GM12878 (cell line): ENCODE measurements around the gene CPNE6. TPM values are rescaled to one million over a fixed set of nuclear protein-coding genes. Genes with fewer than 3 reads are reported as not detected.

Experiments used
- ATAC-seq: fragments of 200-7000 bp; cut with Tn5 transposase; 3 replicates; pipeline ENCODE4 v1.9.1; 2020; ENCODE audit warnings: mild to moderate bottlenecking, moderate library complexity
- BruUV-seq: library from RNA; stranded (reverse); fragments of 400-500 nt; replicated peaks from 2 replicates; lab custom pipeline; 2021; lab: Mats Ljungman, UMichigan
- CTCF ChIA-PET: fragments of 300-600 bp; sonication (Branson Sonifier 250); formaldehyde crosslinking; extraction: SDS; loops from one replicate; lab custom pipeline; 2021; ENCODE audit warnings: inconsistent platforms; lab: Yijun Ruan, JAX
- POLR2A ChIA-PET: fragments of 350-600 bp; formaldehyde crosslinking; extraction: SDS; loops from one replicate; lab custom pipeline; 2021; ENCODE audit warnings: inconsistent platforms; lab: Charles Lee
- RAD21 ChIA-PET: fragments of 300-600 bp; sonication (Branson Sonifier 250); formaldehyde crosslinking; loops from one replicate; lab custom pipeline; 2023; ENCODE audit warnings: antibody characterized with exemption; ENCODE audit not compliant: unreplicated experiment; lab: Charles Lee
- SMC1A ChIA-PET: fragments of 300-600 bp; sonication (Branson Sonifier 250); formaldehyde crosslinking; loops from one replicate; lab custom pipeline; 2023; ENCODE audit not compliant: unreplicated experiment, uncharacterized antibody; lab: Charles Lee
- DNase-seq: peaks from one replicate; pipeline ENCODE4 v3.0.0-alpha.2; 2011; ENCODE audit warnings: low read depth, low spot score
- FAIRE-seq: peaks from 3 replicates; lab custom pipeline; 2011; peaks lifted over from hg19 to GRCh38; lab: Jason Lieb, UNC
- H2AFZ ChIP-seq: 2 replicates; pipeline ENCODE4 v1.6.0; 2011; ENCODE audit warnings: low read depth, low read length, control low read depth; ENCODE audit not compliant: control insufficient read depth
- H3K27ac ChIP-seq: 2 replicates; pipeline ENCODE4 v1.5.1; 2011; ENCODE audit warnings: control low read depth; ENCODE audit not compliant: control insufficient read depth, insufficient read depth
- H3K27me3 ChIP-seq, 2 experiments: replicated peaks in 1 of 2; 2 replicates each; pipeline versions ENCODE4 v1.6.0 to v1.6.1; 2011; ENCODE audit warnings: low read length in 1 of 2; ENCODE audit not compliant: control insufficient read depth in 2 of 2, insufficient read depth in 2 of 2
- H3K36me3 ChIP-seq, 2 experiments: 2 replicates each; pipeline ENCODE4 v1.5.1; 2011; ENCODE audit warnings: low read length in 1 of 2; ENCODE audit not compliant: control insufficient read depth in 2 of 2, insufficient read depth in 2 of 2
- H3K4me1 ChIP-seq: 2 replicates; pipeline ENCODE4 v1.6.1; 2011; ENCODE audit warnings: mild to moderate bottlenecking, low read length, moderate library complexity, mixed read lengths; ENCODE audit not compliant: control insufficient read depth, insufficient read depth
- H3K4me2 ChIP-seq: 2 replicates; pipeline ENCODE4 v1.6.0; 2011; ENCODE audit warnings: control low read depth; ENCODE audit not compliant: control insufficient read depth, insufficient read depth
- H3K4me3 ChIP-seq: fragments of 200-600 bp; sonication (generic); 2 replicates; pipeline ENCODE4 v1.5.1; 2016
- H3K79me2 ChIP-seq: 2 replicates; pipeline ENCODE4 v1.6.0; 2011; ENCODE audit warnings: low read length; ENCODE audit not compliant: control insufficient read depth, insufficient read depth
- H3K9ac ChIP-seq: 2 replicates; pipeline ENCODE4 v1.8.0; 2011; ENCODE audit warnings: low read length, control low read depth, mixed read lengths; ENCODE audit not compliant: control insufficient read depth, insufficient read depth
- H3K9me3 ChIP-seq: replicated peaks from 3 replicates; pipeline ENCODE4 v1.5.1; 2011; ENCODE audit warnings: mild to moderate bottlenecking, low read length; ENCODE audit not compliant: control insufficient read depth, insufficient read depth
- H4K20me1 ChIP-seq: 2 replicates; pipeline ENCODE4 v1.6.0; 2011; ENCODE audit not compliant: control insufficient read depth, insufficient read depth
- KAT2A ChIP-seq: conservative IDR thresholded peaks from 2 replicates; pipeline ENCODE4 v1.6.1; 2011; ENCODE audit warnings: low read depth, low read length; ENCODE audit not compliant: control insufficient read depth
- MTA3 ChIP-seq: IDR thresholded peaks from 2 replicates; pipeline ENCODE4 v1.6.1; 2012; ENCODE audit warnings: low read length, inconsistent platforms, borderline replicate concordance
- NFIC ChIP-seq: IDR thresholded peaks from 2 replicates; pipeline ENCODE4 v1.6.1; 2012; ENCODE audit warnings: low read depth, mild to moderate bottlenecking, inconsistent platforms, low read length, moderate library complexity
- PAX5 ChIP-seq: IDR thresholded peaks from 2 replicates; pipeline ENCODE4 v1.6.1; 2011; ENCODE audit warnings: low read depth, low read length, borderline replicate concordance
- PAX8 ChIP-seq: fragments of 450-650 bp; IDR thresholded peaks from 2 replicates; pipeline ENCODE4 v1.6.1; 2017; ENCODE audit warnings: mild to moderate bottlenecking, moderate library complexity
- SMAD1 ChIP-seq: fragments of 450-650 bp; IDR thresholded peaks from 2 replicates; pipeline ENCODE4 v1.6.1; 2018; ENCODE audit warnings: mild to moderate bottlenecking, low read depth; ENCODE audit not compliant: partially characterized antibody
- SREBF2 ChIP-seq: IDR thresholded peaks from 2 replicates; pipeline ENCODE4 v1.6.1; 2012; ENCODE audit warnings: mild to moderate bottlenecking, low read length
- TARDBP ChIP-seq: IDR thresholded peaks from 2 replicates; pipeline ENCODE4 v1.6.1; 2016; ENCODE audit warnings: borderline replicate concordance
- ZBED1 ChIP-seq: IDR thresholded peaks from 2 replicates; pipeline ENCODE4 v1.6.1; 2016; ENCODE audit warnings: borderline replicate concordance
- WGBS: methylation state at CpG from one replicate; pipeline ENCODE4 v1.1.6; 2016; ENCODE audit warnings: low lambda C conversion rate; ENCODE audit not compliant: insufficient replicate concordance, insufficient coverage; ENCODE audit errors: missing lambda C conversion rate; 5-methylcytosine and 5-hydroxymethylcytosine counted together
- in situ Hi-C: fragments of 300-500 bp; cut with MboI; formaldehyde crosslinking; loops from 9 replicates; pipeline ENCODE4 v1.14.3; 2018; ENCODE audit warnings: mixed read lengths
- intact Hi-C: fragments of 100-400 bp; cut with micrococcal nuclease; formaldehyde crosslinking; loops from one replicate; pipeline ENCODE4 v1.14.2; 2022; ENCODE audit not compliant: unreplicated experiment
- polyA plus RNA-seq, 11 experiments: library from polyadenylated mRNA; depleted of rRNA in 4 of 11; unstranded in 6 of 11; stranded (reverse) in 5 of 11; fragments of >200 nt; fragmentation: Nextera tagmentation in 4 of 11; fragmentation: Illumina TruSeq in 1 of 11; extraction: Ambion mirVana in 4 of 11; extraction: Trizol in 1 of 11; gene quantifications; 1 replicate in 1 of 11; 2 replicates in 10 of 11; pipeline versions ENCODE4 v1.2.1 to v1.2.3, GENCODE V29; 2011 to 2016; ENCODE audit warnings: inconsistent platforms in 2 of 11, missing spikeins in 2 of 11, low read depth in 1 of 11
- total RNA-seq, 4 experiments: library from RNA; depleted of rRNA in 3 of 4; stranded (reverse); fragments of >200 nt in 3 of 4; fragmentation: Illumina TruSeq in 1 of 4; extraction: Trizol in 1 of 4; gene quantifications; 2 replicates each; pipeline versions ENCODE4 v1.2.1 to v1.2.3, GENCODE V29; 2013 to 2021
- TF ChIP-seq, protein P1 (sequence below): IDR thresholded peaks from 2 replicates; pipeline ENCODE4 v1.6.1; 2012; ENCODE audit warnings: low read depth, low read length, improper control_type of control experiment
- TF ChIP-seq, protein P2 (sequence below): fragments of 450-650 bp; formaldehyde crosslinking; IDR thresholded peaks from 2 replicates; pipeline ENCODE4 v1.4.0; 2020; ENCODE audit warnings: mild to moderate bottlenecking, moderate library complexity
- TF ChIP-seq, protein P3 (sequence below): IDR thresholded peaks from 2 replicates; pipeline ENCODE4 v1.6.1; 2012; ENCODE audit warnings: low read depth, low read length, improper control_type of control experiment
- TF ChIP-seq, protein P4 (sequence below): fragments of 450-650 bp; formaldehyde crosslinking; IDR thresholded peaks from 2 replicates; pipeline ENCODE4 v1.5.0; 2022; ENCODE audit warnings: mild to moderate bottlenecking, missing genetic modification characterization

Gene CPNE6
- total and polyA plus RNA-seq, 10 of the 15 experiments (the other 5 are each of a cell fraction or from before 2014, with no cell fraction given): 0.06 to 0.43 (median 0.18) TPM; not detected in 3

GRCh38 chr14:24051789-24052655 is 19.3 kb upstream of the CPNE6 start, which contains the start of gene CARMIL3:
Gene CARMIL3, plus strand, starts transcription at chr14:24052009. Its CDS starts 145 bp downstream, at chr14:24052154.
- FAIRE-seq: no peak
- H3K4me1 ChIP-seq: peaks cover 23% of the 10 kb centered on the region
- ChIA-PET POLR2A (interaction anchor here (0.6 to 1.2 kb wide), 9 partner anchors 23 to 74 kb away, joined by 3 to 6 read pairs (median 3); no protein-coding TSS in a partner anchor), CTCF (interaction anchor here (0.6 to 1.4 kb wide), 9 partner anchors 10 to 380 kb away, joined by 3 to 11 read pairs (median 3); partner anchors contain the start of gene IRF9), SMC1A (interaction anchor here (0.8 to 1.8 kb wide), 3 partner anchors 9 to 57 kb away, joined by 3 to 5 read pairs (median 4); no protein-coding TSS in a partner anchor), RAD21 (interaction anchor here (0.5 to 2.1 kb wide), 6 partner anchors 9 to 745 kb away, joined by 3 to 9 read pairs (median 5); partner anchors contain the start of genes BCL2L2, DCAF11 and NRL)
- H3K4me3 ChIP-seq: peak within 1 kb of the TSS; percentile 74
- WGBS: 2% methylated on average over 77 of the region's 92 CpGs
- H3K9ac ChIP-seq: peak within 1 kb of the TSS; percentile 77
- ATAC-seq: peak; percentile 93
- peak within 1 kb of the TSS; percentile 99 for H3K4me2 ChIP-seq
- DNase-seq: no peak
- H3K9me3 ChIP-seq: no peaks in the 10 kb centered on the region
- H3K27me3 ChIP-seq: peaks cover 0 to 3% of the 10 kb centered on the region in 2 experiments; a peak in 1 of 4 replicates
- no peaks in the 10 kb centered on the region for H3K36me3 ChIP-seq
- no peaks in the 10 kb centered on the region for H4K20me1 ChIP-seq
- intact Hi-C loops (loop anchor here (2.0 kb wide), 1 partner anchor 37 kb away; no protein-coding TSS in a partner anchor), in situ Hi-C loops (no loop called here)
- H3K27ac ChIP-seq: peak within 1 kb of the TSS; percentile 31; the same call in 1 of the 2 replicates
- H2AFZ ChIP-seq: peak within 1 kb of the TSS; percentile 82
- no peaks in the 10 kb centered on the region for H3K79me2 ChIP-seq
- no TSS peak for BruUV-seq
- TF ChIP-seq, protein P1, sequence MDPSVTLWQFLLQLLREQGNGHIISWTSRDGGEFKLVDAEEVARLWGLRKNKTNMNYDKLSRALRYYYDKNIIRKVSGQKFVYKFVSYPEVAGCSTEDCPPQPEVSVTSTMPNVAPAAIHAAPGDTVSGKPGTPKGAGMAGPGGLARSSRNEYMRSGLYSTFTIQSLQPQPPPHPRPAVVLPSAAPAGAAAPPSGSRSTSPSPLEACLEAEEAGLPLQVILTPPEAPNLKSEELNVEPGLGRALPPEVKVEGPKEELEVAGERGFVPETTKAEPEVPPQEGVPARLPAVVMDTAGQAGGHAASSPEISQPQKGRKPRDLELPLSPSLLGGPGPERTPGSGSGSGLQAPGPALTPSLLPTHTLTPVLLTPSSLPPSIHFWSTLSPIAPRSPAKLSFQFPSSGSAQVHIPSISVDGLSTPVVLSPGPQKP: no peak
- no peak for TF ChIP-seq MTA3
- no peak for TF ChIP-seq NFIC
- TF ChIP-seq TARDBP: no peak
- TF ChIP-seq KAT2A: no peak
- TF ChIP-seq PAX8: no peak
- TF ChIP-seq, protein P2, sequence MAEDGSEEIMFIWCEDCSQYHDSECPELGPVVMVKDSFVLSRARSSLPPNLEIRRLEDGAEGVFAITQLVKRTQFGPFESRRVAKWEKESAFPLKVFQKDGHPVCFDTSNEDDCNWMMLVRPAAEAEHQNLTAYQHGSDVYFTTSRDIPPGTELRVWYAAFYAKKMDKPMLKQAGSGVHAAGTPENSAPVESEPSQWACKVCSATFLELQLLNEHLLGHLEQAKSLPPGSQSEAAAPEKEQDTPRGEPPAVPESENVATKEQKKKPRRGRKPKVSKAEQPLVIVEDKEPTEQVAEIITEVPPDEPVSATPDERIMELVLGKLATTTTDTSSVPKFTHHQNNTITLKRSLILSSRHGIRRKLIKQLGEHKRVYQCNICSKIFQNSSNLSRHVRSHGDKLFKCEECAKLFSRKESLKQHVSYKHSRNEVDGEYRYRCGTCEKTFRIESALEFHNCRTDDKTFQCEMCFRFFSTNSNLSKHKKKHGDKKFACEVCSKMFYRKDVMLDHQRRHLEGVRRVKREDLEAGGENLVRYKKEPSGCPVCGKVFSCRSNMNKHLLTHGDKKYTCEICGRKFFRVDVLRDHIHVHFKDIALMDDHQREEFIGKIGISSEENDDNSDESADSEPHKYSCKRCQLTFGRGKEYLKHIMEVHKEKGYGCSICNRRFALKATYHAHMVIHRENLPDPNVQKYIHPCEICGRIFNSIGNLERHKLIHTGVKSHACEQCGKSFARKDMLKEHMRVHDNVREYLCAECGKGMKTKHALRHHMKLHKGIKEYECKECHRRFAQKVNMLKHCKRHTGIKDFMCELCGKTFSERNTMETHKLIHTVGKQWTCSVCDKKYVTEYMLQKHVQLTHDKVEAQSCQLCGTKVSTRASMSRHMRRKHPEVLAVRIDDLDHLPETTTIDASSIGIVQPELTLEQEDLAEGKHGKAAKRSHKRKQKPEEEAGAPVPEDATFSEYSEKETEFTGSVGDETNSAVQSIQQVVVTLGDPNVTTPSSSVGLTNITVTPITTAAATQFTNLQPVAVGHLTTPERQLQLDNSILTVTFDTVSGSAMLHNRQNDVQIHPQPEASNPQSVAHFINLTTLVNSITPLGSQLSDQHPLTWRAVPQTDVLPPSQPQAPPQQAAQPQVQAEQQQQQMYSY: no peak
- TF ChIP-seq SMAD1: no peak
- no peak for TF ChIP-seq PAX5
- no peak for TF ChIP-seq SREBF2
- TF ChIP-seq, protein P3, sequence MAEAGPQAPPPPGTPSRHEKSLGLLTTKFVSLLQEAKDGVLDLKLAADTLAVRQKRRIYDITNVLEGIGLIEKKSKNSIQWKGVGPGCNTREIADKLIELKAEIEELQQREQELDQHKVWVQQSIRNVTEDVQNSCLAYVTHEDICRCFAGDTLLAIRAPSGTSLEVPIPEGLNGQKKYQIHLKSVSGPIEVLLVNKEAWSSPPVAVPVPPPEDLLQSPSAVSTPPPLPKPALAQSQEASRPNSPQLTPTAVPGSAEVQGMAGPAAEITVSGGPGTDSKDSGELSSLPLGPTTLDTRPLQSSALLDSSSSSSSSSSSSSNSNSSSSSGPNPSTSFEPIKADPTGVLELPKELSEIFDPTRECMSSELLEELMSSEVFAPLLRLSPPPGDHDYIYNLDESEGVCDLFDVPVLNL: no peak
- TF ChIP-seq ZBED1: no peak
- TF ChIP-seq, protein P4, sequence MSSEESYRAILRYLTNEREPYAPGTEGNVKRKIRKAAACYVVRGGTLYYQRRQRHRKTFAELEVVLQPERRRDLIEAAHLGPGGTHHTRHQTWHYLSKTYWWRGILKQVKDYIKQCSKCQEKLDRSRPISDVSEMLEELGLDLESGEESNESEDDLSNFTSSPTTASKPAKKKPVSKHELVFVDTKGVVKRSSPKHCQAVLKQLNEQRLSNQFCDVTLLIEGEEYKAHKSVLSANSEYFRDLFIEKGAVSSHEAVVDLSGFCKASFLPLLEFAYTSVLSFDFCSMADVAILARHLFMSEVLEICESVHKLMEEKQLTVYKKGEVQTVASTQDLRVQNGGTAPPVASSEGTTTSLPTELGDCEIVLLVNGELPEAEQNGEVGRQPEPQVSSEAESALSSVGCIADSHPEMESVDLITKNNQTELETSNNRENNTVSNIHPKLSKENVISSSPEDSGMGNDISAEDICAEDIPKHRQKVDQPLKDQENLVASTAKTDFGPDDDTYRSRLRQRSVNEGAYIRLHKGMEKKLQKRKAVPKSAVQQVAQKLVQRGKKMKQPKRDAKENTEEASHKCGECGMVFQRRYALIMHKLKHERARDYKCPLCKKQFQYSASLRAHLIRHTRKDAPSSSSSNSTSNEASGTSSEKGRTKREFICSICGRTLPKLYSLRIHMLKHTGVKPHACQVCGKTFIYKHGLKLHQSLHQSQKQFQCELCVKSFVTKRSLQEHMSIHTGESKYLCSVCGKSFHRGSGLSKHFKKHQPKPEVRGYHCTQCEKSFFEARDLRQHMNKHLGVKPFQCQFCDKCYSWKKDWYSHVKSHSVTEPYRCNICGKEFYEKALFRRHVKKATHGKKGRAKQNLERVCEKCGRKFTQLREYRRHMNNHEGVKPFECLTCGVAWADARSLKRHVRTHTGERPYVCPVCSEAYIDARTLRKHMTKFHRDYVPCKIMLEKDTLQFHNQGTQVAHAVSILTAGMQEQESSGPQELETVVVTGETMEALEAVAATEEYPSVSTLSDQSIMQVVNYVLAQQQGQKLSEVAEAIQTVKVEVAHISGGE: no peak
